Measurements from ENCODE around the gene SOCS7. TPM values are rescaled to one million over a fixed set of nuclear protein-coding genes. Genes with fewer than 3 reads are reported as not detected.
A peak's percentile ranks its signal among the peaks of the same experiment; 100 is the strongest.

The SOCS7 gene
- total and polyA plus RNA-seq, 2 donors (not counting 1 experiment from before 2014, with no cell fraction given): 9.4 to 20.8 TPM

- Histone ChIP-seq H3K9ac (ENCODE audit: low read length) (peak overlapping the region; percentile 71), H4K20me1 (ENCODE audit: control insufficient read depth, insufficient read depth, low read length, poor library complexity, severe bottlenecking) (peaks cover 12% of the 10 kb centered on the region), H3K4me2 (replicated peaks; ENCODE audit: low read depth, low read length, poor library complexity, severe bottlenecking) (peak overlapping the region; percentile 82), H3K27ac (ENCODE audit: low read length in 2 of 2) (no peak overlapping the region), H3K4me1 (ENCODE audit: control insufficient read depth in 2 of 2, insufficient read depth in 2 of 2, low read length in 2 of 2) (peaks cover 11 to 19% of the 10 kb centered on the region in 2 donors), H3K27me3 (replicated peaks in 1 of 4; ENCODE audit: control extremely low read depth in 1 of 4, control insufficient read depth in 3 of 4, insufficient read depth in 4 of 4, low read length in 3 of 4) (no peaks in the 10 kb centered on the region), H3K9me3 (ENCODE audit: control extremely low read depth in 1 of 3, control insufficient read depth in 2 of 3, insufficient read depth in 1 of 3, low read length in 2 of 3) (no peaks in the 10 kb centered on the region), H3K4me3 (ENCODE audit: control extremely low read depth in 1 of 5, extremely low read depth in 1 of 5, insufficient read depth in 1 of 5, low read depth in 2 of 5, low read length in 4 of 5) (peak overlapping the region; percentile 24 to 78 (median 70)), H3K36me3 (replicated peaks in 1 of 2; ENCODE audit: control extremely low read depth in 1 of 2, control insufficient read depth in 1 of 2, extremely low read depth in 1 of 2, insufficient read depth in 2 of 2, low read length in 1 of 2) (no peaks in the 10 kb centered on the region), H3K79me2 (ENCODE audit: control insufficient read depth, insufficient read depth, low read length) (peaks cover 35% of the 10 kb centered on the region), H2AFZ (ENCODE audit: insufficient read depth, low read depth, low read length, poor library complexity, severe bottlenecking) (peak overlapping the region; percentile 94)
- ChIA-PET POLR2A (no interaction called here), CTCF (interaction anchor here (1.0 to 11.6 kb wide), 3 partner anchors 13 to 63 kb away, joined by 3 to 323 read pairs (median 4); no protein-coding TSS in a partner anchor)
- ATAC-seq (ENCODE audit: low read depth) (no peak), DNase-seq (peak; percentile 20)
- H3K4me3 Mint-ChIP-seq: peak overlapping the region; percentile 89
- H3K9me3 Mint-ChIP-seq (ENCODE audit: insufficient read depth): no peaks in the 10 kb centered on the region
- H3K27ac Mint-ChIP-seq: peak overlapping the region; percentile 13
- no peak for TF ChIP-seq EZH2 (IDR thresholded peaks at IDR 0.05; ENCODE audit: borderline replicate concordance, insufficient read depth, low read depth, low read length, poor library complexity, severe bottlenecking)
- no peak for TF ChIP-seq CTCF (IDR thresholded peaks at IDR 0.05)
- H3K4me1 Mint-ChIP-seq: peaks cover 33% of the 10 kb centered on the region
- no peaks in the 10 kb centered on the region for H3K27me3 Mint-ChIP-seq
- intact Hi-C loops (cut with micrococcal nuclease): loop anchor here (5.0 kb wide), 2 partner anchors 799 to 1406 kb away; partner anchors contain the start of genes AATF and PLXDC1
- 34% methylated on average over 6 of the region's 8 CpGs for WGBS (ENCODE audit: insufficient coverage)
Observed at GRCh38 chr17:38353086-38353604, 1.5 kb downstream of the SOCS7 start.

- Mint-ChIP-seq H3K4me3 (peak overlapping the region; percentile 89), H3K4me1 (peaks cover 33% of the 10 kb centered on the region), H3K27ac (no peak overlapping the region), H3K9me3 (ENCODE audit: insufficient read depth) (no peaks in the 10 kb centered on the region), H3K27me3 (no peaks in the 10 kb centered on the region)
- POLR2A ChIA-PET: no interaction called here
- Histone ChIP-seq H4K20me1 (ENCODE audit: control insufficient read depth, insufficient read depth, low read length, poor library complexity, severe bottlenecking) (peaks cover 12% of the 10 kb centered on the region), H3K27ac (ENCODE audit: low read length in 2 of 2) (no peak overlapping the region), H3K36me3 (replicated peaks in 1 of 2; ENCODE audit: control extremely low read depth in 1 of 2, control insufficient read depth in 1 of 2, extremely low read depth in 1 of 2, insufficient read depth in 2 of 2, low read length in 1 of 2) (no peaks in the 10 kb centered on the region), H3K9me3 (ENCODE audit: control extremely low read depth in 1 of 3, control insufficient read depth in 2 of 3, insufficient read depth in 1 of 3, low read length in 2 of 3) (no peaks in the 10 kb centered on the region), H3K4me1 (ENCODE audit: control insufficient read depth in 2 of 2, insufficient read depth in 2 of 2, low read length in 2 of 2) (peaks cover 11 to 19% of the 10 kb centered on the region in 2 donors), H2AFZ (ENCODE audit: insufficient read depth, low read depth, low read length, poor library complexity, severe bottlenecking) (no peak overlapping the region), H3K27me3 (replicated peaks in 1 of 4; ENCODE audit: control extremely low read depth in 1 of 4, control insufficient read depth in 3 of 4, insufficient read depth in 4 of 4, low read length in 3 of 4) (no peaks in the 10 kb centered on the region), H3K79me2 (ENCODE audit: control insufficient read depth, insufficient read depth, low read length) (peaks cover 36% of the 10 kb centered on the region), H3K4me3 (ENCODE audit: control extremely low read depth in 1 of 5, extremely low read depth in 1 of 5, insufficient read depth in 1 of 5, low read depth in 2 of 5, low read length in 4 of 5) (peak overlapping the region in 1 of 5 experiments; percentile 77), H3K9ac (ENCODE audit: low read length) (no peak overlapping the region), H3K4me2 (replicated peaks; ENCODE audit: low read depth, low read length, poor library complexity, severe bottlenecking) (peak overlapping the region; percentile 82)
- WGBS (ENCODE audit: insufficient coverage): 94% methylated on average over 12 of the region's 13 CpGs
- intact Hi-C loops (cut with micrococcal nuclease): loop anchor here (5.0 kb wide), 2 partner anchors 799 to 1406 kb away; partner anchors contain the start of genes AATF and PLXDC1
- DNase-seq (no peak), ATAC-seq (ENCODE audit: low read depth) (no peak)
- no peak for TF ChIP-seq CTCF (IDR thresholded peaks at IDR 0.05)
- TF ChIP-seq EZH2 (IDR thresholded peaks at IDR 0.05; ENCODE audit: borderline replicate concordance, insufficient read depth, low read depth, low read length, poor library complexity, severe bottlenecking): no peak
- CTCF ChIA-PET: interaction anchor here (1.0 to 11.6 kb wide), 3 partner anchors 12 to 63 kb away, joined by 3 to 323 read pairs (median 4); no protein-coding TSS in a partner anchor
Observed at GRCh38 chr17:38353668-38354067, 2.0 kb downstream of the SOCS7 start.
